Activated naive CD4-positive, alpha-beta T cell treated with anti-CD3 and anti-CD28 coated beads, Interleukin-2, amount 10 ng/mL, durations not matched to agents 7 days and 5 days (primary cell): Measurements from ENCODE around the gene FERMT3.

Experiments
- CTCF ChIA-PET: fragments of 350-600 bp; sonication (Branson Sonifier 250); formaldehyde crosslinking; loops from one replicate; lab custom pipeline; 2021; ENCODE audit warnings: antibody characterized with exemption; lab: Charles Lee
- DNase-seq: peaks from one replicate; pipeline ENCODE4 v3.0.0-alpha.2; 2020
- H3K27ac Mint-ChIP-seq: one replicate; pipeline ENCODE4 v1.8.0; 2021; ENCODE audit warnings: mild to moderate bottlenecking, moderate library complexity, mixed read lengths
- H3K27me3 Mint-ChIP-seq: one replicate; pipeline ENCODE4 v1.8.0; 2021; ENCODE audit warnings: mild to moderate bottlenecking, mixed read lengths
- H3K36me3 Mint-ChIP-seq: one replicate; pipeline ENCODE4 v1.8.0; 2021; ENCODE audit warnings: mixed read lengths
- H3K4me1 Mint-ChIP-seq: one replicate; pipeline ENCODE4 v1.8.0; 2021; ENCODE audit warnings: mixed read lengths
- H3K4me3 Mint-ChIP-seq: one replicate; pipeline ENCODE4 v1.8.0; 2021; ENCODE audit warnings: mild to moderate bottlenecking, moderate library complexity, mixed read lengths
- H3K9me3 Mint-ChIP-seq: one replicate; pipeline ENCODE4 v1.8.0; 2021; ENCODE audit warnings: mixed read lengths

FERMT3 gene

GRCh38 chr11:64247729-64248531, 41.4 kb downstream of the FERMT3 start:
- DNase-seq = no peak
- peaks cover 8% of the 10 kb centered on the region for H3K36me3 Mint-ChIP-seq
- peak overlapping the region; percentile 64 for H3K4me3 Mint-ChIP-seq
- no peaks in the 10 kb centered on the region for H3K9me3 Mint-ChIP-seq
- no peak overlapping the region for H3K27ac Mint-ChIP-seq
- H3K27me3 Mint-ChIP-seq = peaks cover 18% of the 10 kb centered on the region
- CTCF ChIA-PET = interaction anchor here (1.0 to 4.3 kb wide), 3 partner anchors 42 to 56 kb away, joined by 4 to 25 read pairs (median 19); partner anchors contain the start of genes ESRRA and FERMT3
- peaks cover 52% of the 10 kb centered on the region for H3K4me1 Mint-ChIP-seq

- H3K9me3 Mint-ChIP-seq = no peaks in the 10 kb centered on the region
- peaks cover 7% of the 10 kb centered on the region for H3K36me3 Mint-ChIP-seq
- peaks cover 50% of the 10 kb centered on the region for H3K4me1 Mint-ChIP-seq
- DNase-seq = no peak
- H3K4me3 Mint-ChIP-seq = peak overlapping the region; percentile 64
- CTCF ChIA-PET = interaction anchor here (1.0 to 4.3 kb wide), 3 partner anchors 44 to 55 kb away, joined by 4 to 19 read pairs (median 12); partner anchors contain the start of gene ESRRA
- H3K27me3 Mint-ChIP-seq = peaks cover 18% of the 10 kb centered on the region
- no peak overlapping the region for H3K27ac Mint-ChIP-seq
Measured at GRCh38 chr11:64248578-64248977, 42.1 kb downstream of the FERMT3 start.

GRCh38 chr11:64249038-64249437, 42.5 kb downstream of the FERMT3 start:
- Mint-ChIP-seq H3K27me3 (peaks cover 18% of the 10 kb centered on the region), H3K4me3 (no peak overlapping the region), H3K36me3 (peaks cover 2% of the 10 kb centered on the region), H3K27ac (no peak overlapping the region), H3K9me3 (no peaks in the 10 kb centered on the region), H3K4me1 (peaks cover 50% of the 10 kb centered on the region)
- CTCF ChIA-PET = interaction anchor here (1.0 to 4.3 kb wide), 7 partner anchors 8 to 495 kb away, joined by 3 to 19 read pairs (median 4); partner anchors contain the start of genes ESRRA, FKBP2 and RASGRP2
- DNase-seq = no peak

GRCh38 chr11:64249563-64250414, 43.3 kb downstream of the FERMT3 start:
- DNase-seq = no peak
- peak overlapping the region; percentile 4 for H3K4me3 Mint-ChIP-seq
- H3K27me3 Mint-ChIP-seq = peaks cover 18% of the 10 kb centered on the region
- no peak overlapping the region for H3K27ac Mint-ChIP-seq
- no peaks in the 10 kb centered on the region for H3K9me3 Mint-ChIP-seq
- H3K36me3 Mint-ChIP-seq = no peaks in the 10 kb centered on the region
- CTCF ChIA-PET = interaction anchor here (0.9 to 4.3 kb wide), 10 partner anchors 9 to 495 kb away, joined by 3 to 31 read pairs (median 4); partner anchors contain the start of genes CCDC88B, ESRRA, FERMT3 and FKBP2
- peaks cover 45% of the 10 kb centered on the region for H3K4me1 Mint-ChIP-seq

GRCh38 chr11:64250415-64251015, 44.0 kb downstream of the FERMT3 start:
- Mint-ChIP-seq H3K4me1 (peaks cover 39% of the 10 kb centered on the region), H3K4me3 (peak overlapping the region; percentile 79), H3K36me3 (no peaks in the 10 kb centered on the region), H3K27me3 (peaks cover 18% of the 10 kb centered on the region), H3K27ac (no peak overlapping the region), H3K9me3 (no peaks in the 10 kb centered on the region)
- CTCF ChIA-PET = interaction anchor here (0.9 to 4.3 kb wide), 11 partner anchors 8 to 494 kb away, joined by 3 to 31 read pairs (median 4); partner anchors contain the start of genes CCDC88B, ESRRA, FERMT3 and FKBP2
- no peak for DNase-seq

GRCh38 chr11:64251016-64251752, 44.7 kb downstream of the FERMT3 start, which contains the start of gene PLCB3:
PLCB3 (plus strand) TSS chr11:64251530; CDS start chr11:64251650, 120 bp downstream.
- no peaks in the 10 kb centered on the region for H3K9me3 Mint-ChIP-seq
- CTCF ChIA-PET = interaction anchor here (1.1 to 4.3 kb wide), 8 partner anchors 10 to 80 kb away, joined by 3 to 31 read pairs (median 12); partner anchors contain the start of genes ESRRA, FERMT3 and FKBP2
- H3K36me3 Mint-ChIP-seq = peaks cover 2% of the 10 kb centered on the region
- peak within 1 kb of the TSS; percentile 85 for H3K4me3 Mint-ChIP-seq
- H3K27me3 Mint-ChIP-seq = peaks cover 18% of the 10 kb centered on the region
- DNase-seq = peak; percentile 69
- peaks cover 35% of the 10 kb centered on the region for H3K4me1 Mint-ChIP-seq
- peak within 1 kb of the TSS; percentile 60 for H3K27ac Mint-ChIP-seq

GRCh38 chr11:64251753-64252002, 45.2 kb downstream of the FERMT3 start:
- Mint-ChIP-seq H3K27ac (no peak overlapping the region), H3K36me3 (peaks cover 2% of the 10 kb centered on the region), H3K9me3 (no peaks in the 10 kb centered on the region), H3K4me3 (peak overlapping the region; percentile 85), H3K4me1 (peaks cover 35% of the 10 kb centered on the region), H3K27me3 (peaks cover 18% of the 10 kb centered on the region)
- CTCF ChIA-PET = interaction anchor here (1.1 to 3.5 kb wide), 6 partner anchors 11 to 80 kb away, joined by 3 to 31 read pairs (median 10); partner anchors contain the start of genes FERMT3 and FKBP2
- no peak for DNase-seq

GRCh38 chr11:64252003-64252872, 45.7 kb downstream of the FERMT3 start:
- H3K9me3 Mint-ChIP-seq = no peaks in the 10 kb centered on the region
- H3K4me3 Mint-ChIP-seq = peak overlapping the region; percentile 85
- H3K27me3 Mint-ChIP-seq = peaks cover 18% of the 10 kb centered on the region
- H3K36me3 Mint-ChIP-seq = peaks cover 2% of the 10 kb centered on the region
- peak; percentile 60 for DNase-seq
- peaks cover 31% of the 10 kb centered on the region for H3K4me1 Mint-ChIP-seq
- H3K27ac Mint-ChIP-seq = no peak overlapping the region
- CTCF ChIA-PET = interaction anchor here (0.9 to 3.5 kb wide), 7 partner anchors 11 to 79 kb away, joined by 3 to 31 read pairs (median 8); partner anchors contain the start of genes FERMT3 and FKBP2

- DNase-seq = no peak
- H3K27ac Mint-ChIP-seq = no peak overlapping the region
- no peaks in the 10 kb centered on the region for H3K9me3 Mint-ChIP-seq
- peaks cover 27% of the 10 kb centered on the region for H3K4me1 Mint-ChIP-seq
- H3K4me3 Mint-ChIP-seq = peak overlapping the region; percentile 85
- CTCF ChIA-PET = interaction anchor here (3.5 kb wide), 1 partner anchor 47 kb away, joined by 31 read pairs; the partner anchor contains the start of gene FERMT3
- H3K36me3 Mint-ChIP-seq = peaks cover 4% of the 10 kb centered on the region
- H3K27me3 Mint-ChIP-seq = peaks cover 18% of the 10 kb centered on the region
Measured at GRCh38 chr11:64253043-64253442, 46.5 kb downstream of the FERMT3 start.

- DNase-seq = no peak
- H3K27ac Mint-ChIP-seq = no peak overlapping the region
- H3K9me3 Mint-ChIP-seq = no peaks in the 10 kb centered on the region
- H3K36me3 Mint-ChIP-seq = peaks cover 4% of the 10 kb centered on the region
- CTCF ChIA-PET = no interaction called here
- peak overlapping the region; percentile 85 for H3K4me3 Mint-ChIP-seq
- H3K4me1 Mint-ChIP-seq = peaks cover 26% of the 10 kb centered on the region
- peaks cover 18% of the 10 kb centered on the region for H3K27me3 Mint-ChIP-seq
Measured at GRCh38 chr11:64253481-64253880, 47.0 kb downstream of the FERMT3 start.

GRCh38 chr11:64254326-64254725, 47.8 kb downstream of the FERMT3 start:
- CTCF ChIA-PET = no interaction called here

More at GRCh38 chr11:64254326-64254725, 47.8 kb downstream of the FERMT3 start:
- H3K27me3 Mint-ChIP-seq = peaks cover 18% of the 10 kb centered on the region
- peaks cover 6% of the 10 kb centered on the region for H3K36me3 Mint-ChIP-seq
- no peak overlapping the region for H3K4me3 Mint-ChIP-seq
- H3K4me1 Mint-ChIP-seq = peaks cover 27% of the 10 kb centered on the region
- no peak for DNase-seq
- H3K27ac Mint-ChIP-seq = no peak overlapping the region
- H3K9me3 Mint-ChIP-seq = no peaks in the 10 kb centered on the region
